NCI-H2107 treated with DMSO at 0.1 percent for 48 hours (cell line): ENCODE data around the gene SIAH1.
"Not testable (repeated sequence)": the region's sequence is repeated elsewhere in the genome, so short reads cannot be mapped to it uniquely, and the experiment has no call there.

Source experiments
- DNase-seq: peaks from one replicate; lab custom pipeline; 2025; ENCODE audit not compliant: unreplicated experiment; lab: John Stamatoyannopoulos, UW

Gene SIAH1

DNA sequence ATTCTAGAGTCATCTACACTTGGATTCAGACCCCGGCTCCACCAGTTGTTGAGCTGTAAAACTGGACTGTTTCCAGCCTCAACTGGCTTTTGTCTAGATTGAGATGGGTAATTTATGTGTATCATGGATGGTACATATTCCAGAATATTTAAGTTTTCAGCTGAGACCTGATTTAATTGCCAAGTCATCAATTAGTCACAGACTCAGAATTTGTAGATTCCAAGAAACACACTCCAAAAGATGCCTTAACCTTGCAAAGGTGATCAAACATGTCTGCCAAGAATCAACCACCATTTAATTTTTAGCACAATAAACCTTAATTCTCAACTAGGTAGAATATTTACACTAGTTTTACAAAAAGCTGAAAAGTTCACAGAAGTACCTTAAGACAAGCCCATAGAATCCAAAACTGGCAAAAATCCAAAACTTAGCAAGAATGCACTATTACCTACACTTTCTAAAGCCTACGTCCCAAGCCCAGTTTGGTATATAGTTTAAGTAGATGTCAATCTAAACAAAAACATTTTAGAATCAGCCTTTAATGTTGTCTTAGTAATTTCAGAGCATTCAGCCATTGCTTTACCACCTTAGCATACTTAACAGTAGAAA is 17.7 kb downstream of the SIAH1 start:
- DNase-seq: no peak

- peak; percentile 56 for DNase-seq
Measured at GRCh38 chr16:48366165-48367093, 18.8 kb downstream of the SIAH1 start.

- peak; percentile 38 for DNase-seq
Measured at GRCh38 chr16:48365601-48366164, 19.5 kb downstream of the SIAH1 start.

DNA sequence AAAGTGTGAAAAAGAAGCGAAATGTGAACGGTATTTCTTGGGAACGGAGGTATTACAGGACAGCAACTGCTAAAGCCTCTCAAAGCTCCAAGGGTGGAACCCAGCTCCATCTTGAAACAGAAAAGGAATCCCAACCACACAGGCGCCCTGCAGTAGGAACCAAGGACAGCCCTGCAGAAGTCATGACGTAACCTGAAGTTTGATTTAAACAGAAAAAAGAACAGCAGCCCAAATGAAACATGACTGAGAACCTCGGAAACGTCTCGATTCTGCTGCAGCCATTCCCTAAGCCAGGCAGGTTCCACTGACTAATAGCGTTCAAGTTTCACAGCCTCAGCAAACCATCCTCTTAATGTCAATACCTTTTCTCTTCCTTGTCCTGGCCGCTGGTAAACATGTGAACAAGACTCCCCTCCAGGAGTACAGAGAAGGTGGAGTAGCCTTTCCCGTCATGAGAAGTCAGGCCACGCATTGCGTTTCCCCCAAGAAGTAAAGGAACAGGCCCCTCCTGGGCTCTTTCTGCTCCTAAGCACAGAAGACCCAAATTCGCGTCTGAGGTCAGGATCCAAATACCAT is 20.1 kb downstream of the SIAH1 start:
- DNase-seq: no peak

- no peak for DNase-seq
Measured at GRCh38 chr16:48361540-48362144, 23.6 kb downstream of the SIAH1 start.

DNA sequence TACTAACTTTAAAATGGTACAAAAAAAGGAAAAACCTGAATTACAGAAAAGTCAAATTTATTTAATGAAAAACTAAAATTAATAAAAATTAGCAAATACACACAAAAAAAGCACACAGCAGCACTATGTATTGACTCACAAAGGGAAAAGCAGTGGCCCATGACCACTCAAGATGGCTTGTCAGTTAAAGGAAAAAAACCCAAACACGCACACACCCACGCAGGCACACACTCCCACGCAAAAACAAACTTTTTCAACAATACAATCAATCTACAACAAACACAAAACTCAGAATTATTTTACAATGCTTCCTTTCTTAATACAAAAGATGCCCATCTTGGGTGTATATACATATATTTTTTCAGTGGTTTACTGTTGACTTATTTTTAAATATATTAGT is 24.2 kb downstream of the SIAH1 start:
- DNase-seq: no peak

GRCh38 chr16:48359983-48360382 is 25.2 kb downstream of the SIAH1 start:
- no peak for DNase-seq

DNA sequence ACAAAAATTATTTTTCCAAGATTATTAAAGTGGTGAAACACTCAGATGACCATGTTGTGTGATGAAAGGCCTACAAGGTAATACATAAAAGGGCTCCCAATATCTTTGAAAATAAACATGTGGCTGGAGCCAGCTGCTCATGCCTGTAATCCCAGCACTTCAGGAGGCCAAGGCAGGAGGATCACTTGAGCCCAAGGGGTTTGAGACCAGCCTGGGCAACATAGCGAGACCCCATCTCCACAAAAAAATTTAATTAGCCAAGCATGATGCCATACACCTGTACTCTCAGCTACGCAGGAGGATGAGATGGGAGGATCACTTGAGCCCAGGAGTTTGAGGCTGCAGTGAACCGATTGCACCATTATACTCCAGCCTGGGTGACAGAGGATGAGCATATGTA is 26.8 kb downstream of the SIAH1 start:
- no peak for DNase-seq

GRCh38 chr16:48356633-48357376 is 28.4 kb downstream of the SIAH1 start:
- no peak for DNase-seq

DNA sequence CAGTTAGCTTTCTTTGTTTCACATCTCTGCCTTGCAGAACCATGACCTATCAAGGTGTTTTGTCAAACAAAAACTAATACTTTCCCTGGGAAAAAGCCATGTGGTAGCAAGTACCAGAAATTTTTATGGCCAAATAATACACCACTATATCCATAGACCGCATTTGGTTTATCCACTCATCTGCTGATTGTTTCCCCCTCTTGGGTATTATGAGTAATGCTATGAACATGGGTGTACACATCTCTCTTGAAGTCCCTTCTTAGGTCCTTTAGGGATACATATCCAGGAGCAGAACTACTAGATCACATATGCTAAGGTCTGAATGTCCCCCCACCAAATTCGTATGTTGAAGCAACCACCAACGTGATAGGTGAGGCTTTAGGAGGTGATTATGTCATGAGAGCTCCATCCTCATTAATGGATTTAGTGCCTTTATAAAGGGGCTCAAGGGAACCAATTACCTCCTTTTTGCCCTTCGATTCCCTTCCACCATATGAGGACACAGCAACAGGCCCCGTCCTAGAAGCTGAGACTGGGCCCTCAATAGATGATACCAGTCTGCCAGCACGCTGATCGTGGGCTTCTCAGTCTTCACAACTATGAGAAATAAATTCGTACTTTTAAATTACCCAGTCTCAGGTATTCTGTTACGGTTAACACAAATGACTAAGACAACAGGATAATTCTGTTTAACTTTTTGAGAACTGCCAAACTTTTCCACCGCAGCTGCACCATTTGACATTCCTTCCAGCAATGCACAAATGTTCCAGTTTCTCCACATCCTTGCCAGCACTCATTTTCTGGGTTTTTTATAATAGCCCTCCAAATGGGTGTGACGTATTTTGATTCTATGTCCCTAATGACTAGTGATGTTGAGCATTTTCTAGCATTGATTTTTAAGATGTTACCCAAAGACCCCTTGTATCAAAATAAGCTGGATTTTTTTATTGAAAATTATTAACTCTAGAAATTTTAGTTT is 30.0 kb downstream of the SIAH1 start:
- no peak for DNase-seq

- not testable (repeated sequence) for DNase-seq
Measured at GRCh38 chr16:48354385-48354784, 30.8 kb downstream of the SIAH1 start.

DNA sequence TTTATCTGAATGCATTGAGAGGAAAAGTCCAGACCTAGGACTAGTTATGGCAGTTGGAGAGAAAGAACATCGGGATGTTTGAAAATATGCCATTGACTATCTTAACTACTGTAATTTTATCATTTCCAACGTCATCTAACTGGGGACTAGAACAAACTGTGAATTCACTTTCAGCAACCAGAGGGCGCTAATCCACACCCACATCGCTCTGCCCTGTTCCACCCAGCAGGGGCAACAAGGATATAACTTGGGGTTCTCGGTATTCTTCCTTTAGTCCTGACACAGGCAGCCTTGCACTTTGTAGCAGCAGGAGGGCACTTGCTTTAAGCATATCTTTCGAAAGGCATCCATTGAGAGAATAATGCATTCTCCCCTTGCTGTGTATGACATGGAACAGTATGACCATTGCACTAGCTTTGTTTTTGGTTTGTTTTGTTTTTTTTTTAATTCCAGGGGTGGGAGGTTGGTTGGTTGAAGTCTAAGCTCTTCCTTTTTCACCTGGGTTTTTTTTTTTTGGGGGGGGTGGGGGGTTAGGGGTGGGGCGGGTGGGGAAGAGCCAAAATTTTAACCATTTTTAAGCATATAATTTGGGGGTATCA is 31.5 kb downstream of the SIAH1 start:
- DNase-seq: peak; percentile 80

DNA sequence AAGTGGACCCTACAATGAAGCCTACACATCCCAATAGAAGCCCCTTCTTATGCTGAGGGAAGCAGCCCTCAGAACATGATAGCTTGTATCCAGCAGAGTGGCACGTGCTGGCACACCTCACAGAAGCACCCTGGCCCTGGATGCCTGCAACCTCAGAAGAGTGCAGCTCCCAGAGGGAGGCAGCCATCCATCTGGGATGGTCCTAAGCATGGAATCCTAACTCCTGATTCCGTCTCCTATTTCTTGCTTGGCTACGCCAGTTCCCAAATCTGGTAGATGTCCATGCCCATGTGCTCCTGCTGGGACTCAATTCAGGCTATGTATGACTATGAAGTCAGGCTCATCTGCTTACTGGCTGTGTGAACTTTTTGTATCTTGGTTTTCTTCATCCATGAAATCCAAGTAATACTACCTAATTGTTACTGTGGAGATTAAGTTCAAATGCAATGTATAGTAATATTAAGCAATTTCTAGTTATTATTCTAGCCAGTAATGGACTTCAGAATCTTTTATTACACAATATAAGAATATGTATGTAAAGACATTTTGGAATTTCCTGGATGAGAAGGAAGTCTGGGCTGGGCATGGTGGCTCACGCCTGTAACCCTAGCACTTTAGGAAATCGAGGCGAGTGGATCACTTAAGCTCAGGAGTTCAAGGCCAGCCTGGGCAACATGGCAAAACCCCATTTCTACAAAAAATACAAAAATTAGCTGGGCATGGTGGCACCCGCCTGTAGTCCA is 32.4 kb downstream of the SIAH1 start:
- no peak for DNase-seq

DNA sequence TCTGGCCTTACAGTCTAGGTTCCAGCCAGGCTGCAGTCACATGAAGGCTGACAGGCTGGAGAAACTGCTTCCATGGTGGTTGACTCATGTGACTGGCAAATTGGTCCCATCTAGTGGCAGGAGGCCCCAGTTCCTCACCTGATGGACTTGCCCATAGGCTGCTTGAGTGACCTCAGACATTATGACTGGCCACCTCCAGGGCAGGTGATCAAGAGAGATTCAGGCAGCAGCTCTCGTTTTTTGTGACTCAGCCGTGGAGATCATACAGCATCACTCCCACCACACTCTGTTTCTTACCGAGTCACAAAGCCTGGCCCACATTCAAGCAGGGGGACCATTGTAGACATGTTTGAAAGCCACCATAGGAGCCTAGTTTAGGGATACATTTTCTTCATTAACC is 34.5 kb downstream of the SIAH1 start:
- DNase-seq: no peak

- no peak for DNase-seq
Measured at GRCh38 chr16:48347980-48348379, 37.2 kb downstream of the SIAH1 start.

GRCh38 chr16:48347191-48347865 is 37.9 kb downstream of the SIAH1 start:
- DNase-seq: no peak

DNA sequence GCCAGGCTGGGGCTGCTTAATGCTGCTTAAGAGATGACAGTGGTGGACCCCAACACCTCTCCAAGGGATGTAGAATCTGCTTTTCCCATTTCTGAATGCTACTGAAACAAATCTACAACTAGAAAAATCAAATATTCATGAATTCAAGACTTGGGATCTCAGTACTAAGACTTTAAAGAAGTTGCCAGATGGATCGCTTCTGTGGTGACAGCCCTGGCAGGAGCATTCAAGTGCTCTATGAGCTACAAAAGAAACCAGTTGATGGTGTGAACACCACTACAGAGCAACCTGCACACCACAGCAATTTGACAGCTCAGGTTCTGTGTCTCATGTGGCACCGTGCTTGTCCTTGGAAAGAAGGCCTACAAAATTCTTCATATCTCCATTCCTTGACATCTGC is 42.6 kb downstream of the SIAH1 start:
- DNase-seq: no peak

- no peak for DNase-seq
Measured at GRCh38 chr16:48340054-48340453, 45.2 kb downstream of the SIAH1 start.
